ENCODE measurements around the gene GPR180.
"Not testable (repeated sequence)": the region's sequence is repeated elsewhere in the genome, so short reads cannot be mapped to it uniquely, and the experiment has no call there.

Gene GPR180

GRCh38 chr13:94595950-94596574 lies 5.6 kb upstream of the GPR180 start, which contains the start of gene TGDS:
TSS of gene TGDS (minus strand) at chr13:94596152. CDS start at chr13:94596136, 16 bp downstream.
- DNase-seq (ENCODE audit: low spot score): peak; percentile 93

- no peak for DNase-seq (ENCODE audit: low spot score)
These were observed 5.1 kb upstream of the GPR180 start for GRCh38 chr13:94596575-94596971.

- no peak for DNase-seq (ENCODE audit: low spot score)
These were observed 3.4 kb upstream of the GPR180 start for GRCh38 chr13:94598281-94598680.

DNA sequence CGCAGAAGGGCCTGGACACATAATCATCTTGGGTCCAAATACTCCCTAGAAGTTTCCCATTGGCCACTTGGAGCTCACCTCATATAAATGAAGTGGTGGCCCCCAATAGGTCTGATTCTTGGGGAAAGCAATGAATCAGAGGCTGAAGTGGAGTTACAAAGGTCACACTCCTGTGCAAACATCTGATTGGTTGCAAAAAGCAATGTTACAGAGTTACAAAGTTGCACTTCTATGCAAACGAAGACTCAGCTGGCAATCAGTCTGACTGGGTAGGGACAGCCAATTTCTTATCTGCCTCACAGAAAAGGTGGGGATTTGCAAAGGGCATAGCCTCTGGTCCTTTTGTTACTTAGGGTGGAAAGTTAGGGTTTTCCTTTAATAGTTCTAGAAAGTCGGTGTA lies 1.8 kb upstream of the GPR180 start:
- no peak for DNase-seq (ENCODE audit: low spot score)

GRCh38 chr13:94602467-94602866 lies 810 bp downstream of the GPR180 start:
- DNase-seq (ENCODE audit: low spot score): peak; percentile 11

DNA sequence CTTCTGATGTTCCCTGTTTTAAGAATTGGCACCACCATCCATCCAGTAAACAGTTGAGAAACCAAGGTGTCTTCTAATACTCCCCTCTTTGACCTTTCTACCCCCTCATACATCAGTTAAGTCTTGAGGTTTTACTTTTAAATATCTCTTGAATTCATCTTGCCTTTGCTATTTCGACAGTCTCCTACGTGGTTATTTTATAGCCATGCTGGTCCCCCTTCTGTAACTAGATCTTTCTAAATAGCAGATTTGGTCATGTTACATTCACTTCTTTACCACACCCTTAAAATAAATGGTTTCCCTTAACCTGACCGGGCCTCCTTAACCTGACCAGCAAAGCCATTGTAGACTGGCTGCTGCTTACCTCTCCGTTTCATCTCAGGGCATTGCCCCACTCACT lies 5.4 kb downstream of the GPR180 start:
- no peak for DNase-seq (ENCODE audit: low spot score)

DNA sequence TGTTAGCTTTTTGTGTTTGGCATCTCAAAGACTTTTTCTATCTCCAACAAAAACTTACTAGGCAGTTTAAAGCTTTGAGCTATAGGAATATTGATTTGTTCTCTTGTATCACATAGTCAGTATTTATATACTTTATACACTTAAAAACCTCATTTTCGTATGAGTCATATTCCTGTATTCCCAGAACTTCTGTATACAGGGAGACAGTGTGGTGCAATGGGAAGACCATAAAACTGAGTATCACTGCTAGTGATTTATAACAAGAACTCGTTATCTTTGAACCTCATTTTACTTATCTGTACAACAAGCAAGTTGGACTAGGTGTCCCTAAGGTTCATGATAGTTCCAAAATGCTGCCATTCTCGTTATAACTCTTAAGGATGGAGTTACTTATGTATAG lies 6.3 kb downstream of the GPR180 start:
- DNase-seq (ENCODE audit: low spot score): no peak

- no peak for DNase-seq (ENCODE audit: low spot score)
These were observed 6.9 kb downstream of the GPR180 start for GRCh38 chr13:94608586-94608985.

DNA sequence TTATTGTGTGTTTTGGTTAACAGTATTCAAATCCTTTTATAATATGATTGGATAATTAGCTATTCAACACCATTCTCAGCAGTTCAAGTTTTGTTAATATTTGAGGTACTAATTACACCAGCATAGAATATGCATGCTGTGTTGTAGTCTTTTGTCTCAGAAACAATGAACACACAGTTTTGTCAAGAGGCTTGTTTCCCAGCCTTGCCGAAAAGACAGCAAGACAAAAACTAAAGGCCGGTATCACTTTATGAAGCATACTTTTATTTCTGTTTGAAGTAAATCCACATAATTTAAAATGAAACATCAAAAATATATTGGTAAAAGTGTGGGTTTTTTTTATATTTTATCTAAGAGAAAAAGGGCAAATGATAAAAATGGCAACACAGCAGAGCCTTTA lies 7.5 kb downstream of the GPR180 start:
- DNase-seq (ENCODE audit: low spot score): no peak

DNA sequence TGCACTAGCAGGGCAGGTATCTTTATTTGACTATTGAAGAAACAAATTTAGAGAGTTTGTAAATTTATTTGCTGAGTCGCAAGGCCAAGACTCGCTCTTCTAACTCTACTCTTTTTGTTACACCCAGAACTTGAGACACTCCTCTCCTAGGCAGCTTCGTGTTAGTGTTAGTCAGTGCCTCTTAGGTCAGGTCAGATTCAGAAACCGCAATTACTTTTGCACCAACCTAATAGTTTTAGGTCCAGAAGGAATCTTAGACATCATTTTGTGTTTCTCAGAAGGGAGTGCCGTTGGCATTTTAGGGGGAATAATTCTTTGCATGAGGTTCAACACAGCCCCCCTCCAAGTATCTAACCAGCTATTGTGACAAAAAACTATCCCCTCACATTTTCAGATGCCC lies 8.8 kb downstream of the GPR180 start:
- DNase-seq (ENCODE audit: low spot score): no peak

GRCh38 chr13:94612050-94612449 lies 10.4 kb downstream of the GPR180 start:
- no peak for DNase-seq (ENCODE audit: low spot score)

GRCh38 chr13:94613051-94613450 lies 11.4 kb downstream of the GPR180 start:
- DNase-seq (ENCODE audit: low spot score): no peak

- peak; percentile 17 for DNase-seq (ENCODE audit: low spot score)
These were observed 15.8 kb downstream of the GPR180 start for GRCh38 chr13:94617389-94618000.

DNA sequence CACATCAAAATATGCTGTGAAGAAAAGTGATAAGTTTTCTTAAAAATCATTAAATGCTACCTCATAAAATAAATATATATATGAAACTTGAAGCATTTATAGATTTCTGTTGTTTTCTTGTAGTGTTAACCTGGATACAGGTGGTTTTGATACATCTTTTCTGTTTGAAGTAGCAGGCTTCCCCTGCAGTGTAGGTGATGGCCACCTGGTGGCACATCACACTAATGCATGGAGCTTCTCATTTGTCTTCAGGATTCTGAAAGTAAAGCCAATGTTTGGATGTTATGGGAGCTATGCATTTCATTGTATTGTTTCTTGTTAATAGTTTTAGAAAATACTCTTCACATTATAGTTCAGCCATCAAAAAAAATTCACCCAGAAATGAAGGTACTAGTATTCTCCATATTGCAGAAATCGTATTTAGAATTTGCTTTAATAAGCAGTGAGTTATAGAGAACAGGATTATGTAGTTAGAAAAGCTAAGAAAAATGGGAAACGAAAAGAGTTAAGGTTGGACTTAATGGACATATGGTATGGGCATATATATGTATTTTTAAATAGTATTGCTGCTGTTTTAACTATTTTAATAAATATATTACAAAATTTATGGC lies 18.7 kb downstream of the GPR180 start:
- peak; percentile 32 for DNase-seq (ENCODE audit: low spot score)

- no peak for DNase-seq (ENCODE audit: low spot score)
These were observed 20.7 kb downstream of the GPR180 start for GRCh38 chr13:94622344-94622743.

DNA sequence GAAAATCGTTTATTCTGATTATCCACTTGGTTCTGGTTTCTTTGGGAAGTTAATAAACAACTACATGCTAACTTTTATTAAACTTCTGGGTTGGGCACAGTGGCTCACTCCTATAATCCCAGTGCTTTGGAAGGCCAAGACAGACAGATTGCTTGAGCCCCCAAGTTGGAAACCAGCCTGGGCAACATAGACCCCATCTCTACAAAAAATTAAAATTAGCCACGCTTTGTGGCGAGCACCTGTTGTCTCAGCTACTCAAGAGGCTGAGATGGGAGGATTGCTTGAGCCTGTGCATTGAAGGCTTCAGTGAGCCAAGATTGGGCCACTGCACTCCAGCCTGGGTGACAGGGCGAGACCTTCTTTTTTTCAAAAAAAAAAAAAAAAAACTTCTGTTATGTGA lies 21.7 kb downstream of the GPR180 start:
- DNase-seq (ENCODE audit: low spot score): no peak

DNA sequence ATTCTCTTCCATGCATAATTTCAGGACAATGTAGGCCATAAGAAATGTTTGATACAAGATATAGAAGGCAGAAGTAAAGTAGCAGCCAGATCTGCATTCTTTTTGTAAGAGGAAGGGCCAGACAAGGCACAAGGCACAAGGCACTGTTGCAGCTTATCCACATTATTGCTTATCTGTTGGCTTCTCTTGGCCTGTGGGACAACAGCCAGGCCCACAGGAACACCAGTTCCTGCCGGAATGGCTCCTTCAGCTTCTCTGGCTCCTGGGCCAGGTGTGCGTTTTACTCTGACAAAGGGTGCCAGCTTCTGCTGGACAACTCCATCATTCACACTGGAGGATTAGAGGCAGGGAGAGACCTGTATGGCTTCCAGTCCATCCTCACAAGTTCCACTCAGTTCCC lies 29.2 kb downstream of the GPR180 start:
- no peak for DNase-seq (ENCODE audit: low spot score)

DNA sequence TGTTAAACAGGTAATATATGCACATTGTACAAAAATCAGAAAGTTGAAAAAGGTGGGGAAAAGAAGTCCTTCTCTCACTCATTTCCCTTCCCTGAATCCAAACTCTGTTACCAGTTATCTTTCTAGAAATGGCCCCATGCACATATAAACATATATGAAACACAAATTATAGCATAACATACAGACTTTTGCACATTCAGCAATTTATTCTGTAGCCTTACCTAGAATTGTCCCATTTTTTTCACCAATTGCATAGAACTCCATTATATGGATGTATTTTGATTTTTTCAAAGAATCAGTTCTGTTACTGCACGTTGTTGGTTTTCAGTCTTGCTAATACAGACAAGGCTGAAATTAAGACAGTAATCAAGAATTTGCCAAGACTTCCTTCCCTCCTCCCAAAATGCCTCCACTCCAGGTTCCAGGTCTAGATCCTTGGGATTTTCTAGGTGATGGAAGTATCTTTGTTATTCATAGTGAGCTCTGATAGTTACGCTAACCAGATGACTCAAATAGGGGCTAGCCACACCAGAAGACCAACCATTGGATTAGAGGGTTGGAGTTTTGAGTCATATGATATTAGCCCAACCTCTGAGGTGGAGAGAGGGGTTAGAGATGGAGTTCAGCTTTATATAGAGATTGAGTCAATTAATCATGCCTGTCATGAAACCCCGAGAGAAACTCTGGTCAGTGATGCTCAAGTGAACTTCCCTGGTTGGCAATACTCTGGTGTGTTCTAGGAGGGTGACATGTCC lies 30.7 kb downstream of the GPR180 start:
- no peak for DNase-seq (ENCODE audit: low spot score)

DNA sequence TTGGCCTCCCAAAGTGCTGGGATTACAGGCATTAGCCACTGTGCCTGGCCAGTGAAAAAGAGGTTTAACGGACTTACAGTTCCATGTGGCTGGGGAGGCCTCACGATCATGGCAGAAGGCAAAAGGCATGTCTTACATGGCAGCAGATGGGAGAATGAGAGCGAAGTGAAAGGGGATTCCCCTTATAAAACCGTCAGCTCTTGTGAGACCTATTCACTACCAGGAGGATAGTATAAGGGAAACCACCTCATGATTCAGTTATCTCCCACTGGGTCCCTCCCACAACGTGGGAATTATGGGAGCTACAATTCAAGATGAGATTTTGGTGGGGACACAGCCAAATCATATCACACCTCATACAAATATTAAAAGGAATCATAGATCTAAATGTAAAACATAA lies 34.4 kb downstream of the GPR180 start:
- DNase-seq (ENCODE audit: low spot score): not testable (repeated sequence)

GRCh38 chr13:94636942-94637578 lies 35.4 kb downstream of the GPR180 start:
- DNase-seq (ENCODE audit: low spot score): no peak

DNA sequence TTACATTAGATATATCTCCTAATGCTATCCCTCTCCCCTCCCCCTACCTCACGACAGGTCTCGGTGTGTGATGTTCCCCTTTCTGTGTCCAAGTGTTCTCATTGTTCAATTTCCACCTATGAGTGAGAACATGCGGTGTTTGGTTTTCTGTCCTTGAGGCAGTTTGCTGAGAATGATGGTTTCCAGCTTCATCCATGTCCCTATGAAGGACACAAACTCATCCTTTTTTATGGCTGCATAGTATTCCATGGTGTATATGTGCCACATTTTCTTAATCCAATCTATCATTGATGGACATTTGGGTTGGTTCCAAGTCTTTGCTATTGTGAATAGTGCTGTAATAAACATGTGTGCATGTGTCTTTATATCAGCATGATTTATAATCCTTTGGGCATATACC lies 36.0 kb downstream of the GPR180 start:
- DNase-seq (ENCODE audit: low spot score): not testable (repeated sequence)

GRCh38 chr13:94640721-94641120 lies 39.1 kb downstream of the GPR180 start:
- no peak for DNase-seq (ENCODE audit: low spot score)
